Measurements from ENCODE around the gene C4orf50.

Gene C4orf50

DNA sequence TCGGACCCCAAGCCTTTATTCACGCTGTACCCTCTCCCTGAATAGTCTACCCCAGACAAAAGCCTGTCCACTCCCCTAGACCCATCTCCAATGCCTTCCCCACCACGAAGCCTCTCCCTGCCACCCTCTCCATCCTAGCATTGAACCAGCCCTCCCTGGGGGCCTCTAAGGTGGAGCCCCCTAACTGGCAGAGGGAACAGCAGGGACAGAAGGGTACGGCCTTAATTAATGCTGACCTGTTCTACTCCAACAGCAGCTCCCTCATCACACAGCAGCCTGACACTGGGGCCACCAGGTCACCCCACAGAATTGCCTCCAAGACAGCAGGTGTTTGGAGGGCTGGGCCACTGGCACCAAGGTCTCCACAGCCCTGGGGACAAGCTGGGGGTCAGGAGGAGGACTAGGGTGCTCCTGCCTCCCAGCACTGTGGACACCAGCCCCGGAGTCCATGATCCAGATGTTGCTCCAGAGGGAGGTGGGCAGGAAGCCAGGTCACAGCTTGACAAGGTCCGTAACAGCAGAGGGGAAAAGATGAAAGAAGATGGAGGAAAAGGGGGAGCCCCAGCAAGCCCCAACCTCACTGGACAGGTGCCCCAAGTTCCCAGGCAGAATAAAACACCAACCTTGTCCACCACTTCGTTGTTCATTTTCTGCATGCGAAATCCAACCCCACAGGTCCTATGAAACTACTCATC is 129.1 kb downstream of the C4orf50 start:
- DNase-seq (ENCODE audit: low spot score) = no peak

DNA sequence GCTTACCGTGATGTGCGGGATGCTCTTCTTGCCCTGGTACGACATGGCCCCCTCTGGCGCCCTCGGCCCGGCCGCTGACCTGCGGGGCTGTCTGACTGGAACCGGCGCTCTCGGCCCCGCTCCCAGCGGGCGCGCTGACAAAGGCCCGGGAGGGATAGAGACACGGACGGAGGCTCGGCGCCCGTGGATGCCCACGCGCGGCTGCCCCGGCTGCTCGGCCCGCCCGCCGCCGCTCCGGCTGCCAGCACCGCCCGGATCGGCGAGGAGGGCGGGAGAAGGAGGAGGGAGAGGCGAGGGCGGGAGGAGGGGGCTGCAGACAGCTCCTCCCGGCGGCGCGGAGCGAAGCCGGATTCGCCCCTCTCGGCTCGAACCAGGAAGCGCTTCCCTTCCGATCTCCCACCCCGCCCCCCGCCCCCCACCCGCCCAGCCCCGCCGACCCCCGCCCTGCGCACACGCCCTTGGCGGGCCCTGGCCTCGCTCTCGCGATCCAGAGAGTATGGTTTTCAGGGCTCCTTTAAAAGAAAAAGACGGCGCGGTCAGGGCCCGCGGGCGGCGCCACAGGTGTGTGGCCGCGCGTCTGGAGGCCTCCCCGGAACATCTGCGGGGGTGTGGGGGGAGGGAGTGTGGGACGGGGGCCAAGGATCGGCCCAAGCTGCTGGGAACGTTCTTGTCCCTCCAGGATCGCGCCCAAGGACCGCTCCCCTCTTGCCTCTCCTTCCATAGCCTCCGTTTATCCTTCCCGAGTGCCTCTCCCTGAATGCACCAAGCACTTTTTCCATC is 129.8 kb downstream of the C4orf50 start:
- DNase-seq (ENCODE audit: low spot score) = no peak

DNA sequence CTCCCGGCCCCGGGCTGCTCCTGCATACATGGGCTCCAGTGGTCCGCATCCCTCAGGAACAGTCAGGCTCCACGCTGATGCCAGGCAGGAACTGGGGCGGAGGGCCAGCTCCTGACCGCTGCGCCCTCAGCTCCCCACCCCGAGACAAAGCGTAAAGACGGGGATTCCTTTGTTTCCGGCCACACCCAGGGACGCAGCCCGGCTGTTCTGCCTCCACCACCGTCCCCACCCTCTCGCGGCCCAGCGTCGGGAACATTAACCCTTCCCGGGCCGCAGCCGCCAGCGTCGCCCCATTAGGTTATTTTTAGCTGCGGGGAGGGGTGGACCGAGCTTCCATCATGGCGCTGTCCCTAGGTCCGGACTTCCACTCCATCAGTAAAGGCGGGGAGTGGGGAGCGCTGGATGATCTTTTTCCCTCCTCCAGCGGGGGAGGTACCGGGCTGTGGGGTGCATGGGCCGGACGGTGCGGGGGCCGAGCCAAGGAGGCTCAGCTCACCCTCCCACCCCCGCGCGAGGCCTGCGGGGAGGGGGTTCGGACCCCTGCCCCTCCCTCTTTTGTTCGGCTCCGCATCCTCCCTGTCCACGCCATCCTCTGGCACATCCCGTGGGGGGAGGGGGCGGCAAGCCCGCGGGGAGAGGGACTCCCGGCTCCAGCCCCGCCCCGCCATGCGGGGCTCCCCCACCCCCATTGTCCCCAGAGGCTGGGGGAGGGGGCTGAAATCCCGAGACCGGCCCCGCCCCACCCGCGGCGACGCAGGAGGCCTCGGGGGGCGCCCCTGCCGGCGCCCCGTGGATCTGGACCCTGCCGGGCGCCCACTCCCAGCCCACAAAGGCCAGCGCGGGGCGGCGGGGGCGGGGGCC is 130.6 kb downstream of the C4orf50 start:
- no peak for DNase-seq (ENCODE audit: low spot score)

DNA sequence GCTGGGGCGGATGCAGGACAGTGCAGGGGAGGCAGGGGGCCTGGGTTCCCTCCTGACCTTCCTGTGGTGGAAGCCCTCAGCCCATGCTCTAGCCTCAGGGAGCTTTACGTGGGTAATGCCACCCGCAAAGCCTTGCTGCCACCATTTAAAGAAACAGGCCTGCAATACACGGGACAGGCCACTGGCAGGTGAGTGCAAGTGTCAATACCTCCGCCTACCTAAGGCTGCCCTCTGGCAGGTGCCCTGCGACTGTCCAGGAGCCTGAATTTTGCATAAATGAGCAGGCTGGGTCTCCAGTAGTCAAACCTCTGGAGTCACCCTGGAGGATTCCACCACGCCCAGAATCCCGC is 131.2 kb downstream of the C4orf50 start:
- DNase-seq (ENCODE audit: low spot score) = no peak

DNA sequence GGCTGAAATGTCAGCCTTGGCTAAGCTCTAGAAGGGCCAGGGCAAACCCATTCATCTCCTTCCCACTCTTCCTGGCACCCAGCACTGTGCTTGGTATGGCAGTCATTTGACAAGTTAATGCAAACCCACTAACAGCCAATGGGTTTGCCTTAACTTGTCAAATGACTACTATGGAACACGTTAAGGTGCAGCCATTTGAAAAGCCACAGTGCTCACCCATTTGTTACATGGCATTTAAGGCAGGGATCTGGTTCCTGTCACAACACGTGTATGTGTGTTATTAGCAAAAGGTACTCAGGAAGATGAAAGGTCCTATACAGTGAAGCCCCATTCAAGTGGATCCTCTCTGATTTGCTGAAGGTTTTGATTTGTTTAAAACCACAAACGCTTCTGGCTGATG is 132.5 kb downstream of the C4orf50 start:
- DNase-seq (ENCODE audit: low spot score) = no peak

DNA sequence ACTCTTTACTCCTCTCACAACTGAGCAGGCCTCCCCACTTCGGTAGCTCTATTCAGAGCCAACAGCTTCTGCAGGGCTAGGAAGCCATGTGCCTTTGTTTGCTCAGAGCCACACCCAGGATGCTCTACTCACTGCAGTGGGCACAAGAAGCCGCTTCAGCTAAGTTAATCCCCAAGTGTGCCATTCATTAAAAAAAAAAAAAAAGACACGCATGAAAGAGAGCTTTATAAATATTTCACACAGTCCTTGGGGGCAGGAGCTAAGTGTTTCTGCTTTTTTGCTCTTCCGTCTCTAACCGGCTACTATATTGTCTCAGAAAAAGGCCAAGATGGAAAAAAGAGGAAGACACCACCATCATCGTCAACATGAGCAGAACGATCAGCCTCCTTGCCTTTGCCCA is 133.4 kb downstream of the C4orf50 start:
- no peak for DNase-seq (ENCODE audit: low spot score)

DNA sequence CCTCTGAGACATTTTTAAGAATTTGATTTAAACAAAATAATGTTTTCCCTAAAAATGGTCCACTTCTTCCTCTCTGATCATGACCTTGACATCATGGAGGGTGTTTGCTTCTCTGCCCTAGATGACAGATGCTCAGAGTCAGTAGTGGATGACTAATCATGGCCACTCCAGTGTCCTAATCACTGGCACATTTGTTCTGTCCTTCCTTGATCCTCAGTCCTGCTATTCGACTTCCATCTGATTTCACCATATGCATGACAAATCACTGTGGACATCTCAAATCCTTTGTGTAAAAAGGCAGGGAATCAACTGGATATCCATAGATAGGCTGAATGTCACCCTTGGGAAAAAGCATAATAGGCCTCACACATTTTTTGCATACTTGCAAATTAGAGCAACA is 134.3 kb downstream of the C4orf50 start:
- DNase-seq (ENCODE audit: low spot score) = no peak

DNA sequence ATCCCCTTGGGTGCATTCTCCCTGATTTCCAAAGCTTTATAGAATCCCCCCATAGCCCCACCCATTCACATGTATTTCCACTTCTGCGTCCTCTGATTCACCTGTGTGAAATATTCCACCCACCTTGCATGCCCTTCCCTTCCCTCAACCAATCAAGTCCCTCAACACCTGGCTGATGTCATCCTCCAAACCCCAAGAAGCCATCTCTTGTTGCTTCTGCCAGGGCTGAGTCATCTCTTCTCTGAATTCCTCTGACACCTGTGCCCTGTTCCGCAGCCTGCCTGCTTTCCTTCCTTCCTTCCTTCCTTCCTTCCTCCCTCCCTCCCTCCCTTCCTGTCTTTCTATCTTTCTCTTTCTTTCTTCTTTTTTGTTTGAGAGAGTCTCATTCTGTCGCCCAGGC is 135.3 kb downstream of the C4orf50 start:
- DNase-seq (ENCODE audit: low spot score) = no peak

DNA sequence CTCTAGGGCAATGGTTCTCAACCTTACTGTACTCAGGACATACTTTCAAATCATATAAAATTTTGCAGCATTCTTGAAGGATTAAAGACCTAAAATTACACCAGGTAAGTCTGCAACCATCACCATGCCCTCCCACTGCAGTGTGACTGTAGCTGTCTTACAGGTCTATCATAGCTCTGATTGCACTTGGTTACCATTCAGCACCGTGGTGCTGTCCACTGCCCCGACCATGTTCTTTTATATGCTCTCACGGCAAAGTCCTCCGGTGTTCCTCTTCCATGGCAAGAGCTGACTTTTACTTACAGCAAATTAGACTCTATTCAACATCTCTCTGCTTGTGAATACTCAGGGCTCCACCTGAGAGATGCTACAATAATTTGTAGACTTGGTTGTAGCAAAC is 136.9 kb downstream of the C4orf50 start:
- no peak for DNase-seq (ENCODE audit: low spot score)

DNA sequence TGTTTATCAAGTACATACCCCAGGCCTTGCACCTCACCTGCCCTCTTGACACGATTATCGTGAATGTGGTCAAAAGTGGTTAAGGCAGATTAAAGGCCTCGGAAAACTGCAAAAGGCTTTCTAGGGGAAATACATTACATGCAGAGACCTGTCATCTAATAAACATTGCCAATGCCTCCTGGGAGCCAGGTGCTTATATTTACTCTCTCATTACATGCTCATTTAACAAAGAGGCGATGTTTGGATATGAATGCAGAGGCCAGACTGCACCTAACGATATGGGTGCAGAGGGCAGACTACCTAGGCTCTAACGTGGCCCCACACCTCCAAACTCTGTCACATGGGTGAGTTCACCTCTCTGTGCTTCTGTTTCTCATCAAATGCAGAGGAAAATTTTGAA is 139.9 kb downstream of the C4orf50 start:
- DNase-seq (ENCODE audit: low spot score) = no peak

DNA sequence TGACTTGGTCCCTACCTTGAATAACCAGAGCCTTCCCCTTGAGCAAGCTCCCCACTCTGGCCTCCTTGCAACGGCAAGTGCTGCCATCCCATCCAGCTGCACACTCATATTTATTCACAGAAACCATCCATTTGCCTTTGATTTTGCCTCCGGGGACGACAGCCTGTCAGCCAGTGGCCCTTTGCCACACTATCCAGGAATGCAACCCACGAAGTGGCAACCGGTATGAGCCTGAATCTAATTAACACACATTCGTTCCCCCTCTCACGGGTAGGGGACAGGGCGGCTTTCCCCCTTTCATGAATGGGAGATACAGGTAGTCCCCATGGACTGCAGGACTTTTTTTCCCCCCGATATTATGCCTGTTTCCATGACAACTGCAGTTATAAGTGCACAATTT is 140.8 kb downstream of the C4orf50 start:
- DNase-seq (ENCODE audit: low spot score) = no peak

DNA sequence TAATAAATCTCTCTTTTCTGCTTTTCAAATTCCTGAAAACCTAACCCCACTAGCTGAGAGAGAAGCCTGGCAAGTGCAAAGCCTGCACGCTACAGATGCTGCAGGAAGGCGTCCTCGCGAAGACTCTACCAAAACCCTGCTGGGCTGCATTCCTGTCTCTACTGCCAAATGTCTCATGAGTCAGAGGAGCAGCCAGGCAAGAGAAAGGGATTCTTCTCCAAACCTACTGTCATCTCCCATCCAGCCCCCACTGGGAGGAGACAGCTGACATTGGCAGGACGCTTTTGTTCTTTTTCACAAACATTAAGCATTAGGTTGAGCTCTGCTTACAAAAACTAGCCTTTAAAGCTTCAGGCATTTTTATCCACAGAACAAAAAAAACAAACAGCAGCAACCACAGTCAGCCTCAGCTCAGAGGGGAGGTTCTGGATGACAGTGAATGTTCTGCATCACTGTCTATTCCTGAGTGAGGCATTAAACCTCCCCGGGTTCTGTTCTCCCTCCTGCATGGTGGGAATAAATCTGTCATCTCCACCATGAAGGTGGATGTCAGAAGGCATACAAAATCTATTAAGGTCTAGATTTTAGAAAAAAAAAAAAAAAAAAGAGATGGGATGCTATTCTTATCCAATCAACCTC is 143.3 kb downstream of the C4orf50 start:
- DNase-seq (ENCODE audit: low spot score) = peak; percentile 47

DNA sequence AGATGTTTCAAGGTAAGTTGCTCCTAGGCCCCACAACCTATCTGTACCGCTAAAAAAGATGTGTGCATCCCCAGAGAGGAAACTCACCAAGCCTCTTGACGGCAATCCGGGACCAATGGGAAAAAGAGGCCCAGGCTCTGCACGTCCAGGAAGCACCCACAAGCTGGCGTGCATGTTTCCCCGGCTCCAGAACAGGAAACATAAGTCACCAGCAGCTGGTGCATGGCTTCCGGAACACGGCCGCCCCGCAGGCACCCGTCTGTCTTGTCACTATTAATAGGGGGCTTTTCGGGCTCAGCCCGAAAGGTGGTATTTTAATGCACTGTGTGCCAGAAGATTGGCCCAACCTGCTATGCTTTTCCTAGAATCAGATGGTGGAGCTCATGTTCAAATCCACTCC is 147.5 kb downstream of the C4orf50 start:
- no peak for DNase-seq (ENCODE audit: low spot score)

DNA sequence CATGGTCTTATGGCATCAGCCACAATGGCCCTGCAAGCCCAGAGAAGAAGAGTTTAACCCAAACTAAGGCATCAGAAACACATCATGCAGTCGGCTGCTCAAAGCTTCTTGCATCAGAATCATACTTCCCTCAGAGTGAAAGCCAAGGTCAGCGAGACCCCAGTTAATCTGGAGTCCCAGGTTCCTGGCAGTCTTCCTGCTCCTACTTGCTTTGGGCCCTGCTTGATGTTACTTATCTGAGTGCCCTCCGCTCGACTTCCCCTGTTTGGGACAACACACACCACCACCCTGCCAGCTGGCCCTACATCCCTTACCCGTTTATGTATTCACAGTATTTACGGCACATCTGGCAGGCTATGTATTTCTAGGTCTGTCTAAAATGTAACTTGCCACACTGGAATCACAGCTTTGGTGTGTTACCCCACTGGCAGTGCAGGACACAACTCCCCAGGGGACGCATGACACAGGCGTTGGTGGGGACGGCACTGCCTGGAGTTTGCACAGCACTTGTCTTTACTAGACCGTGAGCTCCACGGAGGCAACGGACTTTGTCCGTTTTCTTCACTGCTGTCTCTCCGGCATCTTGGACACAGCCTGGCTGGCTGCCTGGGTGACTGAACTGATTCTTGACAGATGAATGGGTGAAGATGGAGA is 148.1 kb downstream of the C4orf50 start:
- DNase-seq (ENCODE audit: low spot score) = no peak

DNA sequence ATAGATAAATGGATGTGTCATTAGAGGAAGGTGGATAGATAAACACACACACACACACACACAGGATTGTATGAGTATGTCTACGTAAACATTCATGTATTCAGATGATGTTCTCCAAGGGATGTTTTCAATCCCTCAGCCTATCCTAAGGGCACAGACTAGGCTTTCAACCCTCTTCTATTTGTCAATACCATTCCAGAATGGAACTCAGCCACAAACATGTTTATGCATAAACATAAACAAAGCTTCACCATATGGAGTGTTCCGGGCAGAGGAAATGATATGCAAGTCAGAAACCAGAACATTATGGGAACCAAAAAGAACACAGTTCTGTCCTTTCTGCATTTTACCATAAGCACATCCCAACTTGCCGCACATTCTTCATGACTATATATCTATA is 150.4 kb downstream of the C4orf50 start:
- DNase-seq (ENCODE audit: low spot score) = no peak

DNA sequence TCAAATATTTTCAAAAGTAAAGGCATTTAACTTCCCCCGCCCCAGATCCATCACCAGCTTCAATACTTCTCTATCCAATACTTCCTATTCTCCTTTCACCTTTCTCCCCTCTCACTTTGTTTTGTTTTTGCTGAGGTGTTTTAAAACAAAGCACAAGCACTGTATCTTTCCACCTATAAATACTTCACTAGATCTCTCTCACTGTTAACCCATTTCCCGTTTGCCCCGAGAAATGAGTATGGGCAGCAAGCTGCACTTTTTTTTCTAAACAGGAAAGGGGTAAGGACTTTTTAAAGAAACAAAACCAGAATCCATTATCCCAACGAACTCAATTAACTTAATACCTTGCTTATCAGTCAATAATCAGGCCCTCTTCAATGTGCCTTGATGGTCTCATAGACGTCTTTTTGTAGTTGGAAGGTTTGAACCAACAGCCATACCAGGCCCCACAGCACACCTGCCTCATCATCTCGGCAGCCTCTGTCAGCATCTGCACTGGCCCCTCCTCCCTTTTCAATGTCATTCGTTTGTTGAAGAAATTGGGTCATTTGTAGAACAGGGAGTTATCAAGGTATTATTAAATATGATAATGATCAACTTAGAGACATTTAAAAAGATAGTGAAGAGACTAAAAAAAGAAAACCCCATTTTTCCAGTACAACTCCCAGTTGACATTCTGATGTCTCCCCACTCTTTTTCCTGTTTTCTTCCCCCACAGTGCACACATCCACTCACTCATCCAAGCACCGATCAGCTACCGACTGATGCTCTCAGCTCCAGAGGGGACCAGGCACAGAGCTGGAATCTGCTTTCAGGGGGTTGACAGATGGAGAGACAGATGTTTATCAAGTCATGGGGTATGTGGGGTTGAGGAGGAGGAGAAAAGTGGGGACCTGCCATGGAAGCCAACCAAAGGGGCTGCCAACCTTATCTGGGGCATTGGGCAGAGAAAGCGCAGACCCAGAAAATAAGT is 151.1 kb downstream of the C4orf50 start:
- DNase-seq (ENCODE audit: low spot score) = no peak

DNA sequence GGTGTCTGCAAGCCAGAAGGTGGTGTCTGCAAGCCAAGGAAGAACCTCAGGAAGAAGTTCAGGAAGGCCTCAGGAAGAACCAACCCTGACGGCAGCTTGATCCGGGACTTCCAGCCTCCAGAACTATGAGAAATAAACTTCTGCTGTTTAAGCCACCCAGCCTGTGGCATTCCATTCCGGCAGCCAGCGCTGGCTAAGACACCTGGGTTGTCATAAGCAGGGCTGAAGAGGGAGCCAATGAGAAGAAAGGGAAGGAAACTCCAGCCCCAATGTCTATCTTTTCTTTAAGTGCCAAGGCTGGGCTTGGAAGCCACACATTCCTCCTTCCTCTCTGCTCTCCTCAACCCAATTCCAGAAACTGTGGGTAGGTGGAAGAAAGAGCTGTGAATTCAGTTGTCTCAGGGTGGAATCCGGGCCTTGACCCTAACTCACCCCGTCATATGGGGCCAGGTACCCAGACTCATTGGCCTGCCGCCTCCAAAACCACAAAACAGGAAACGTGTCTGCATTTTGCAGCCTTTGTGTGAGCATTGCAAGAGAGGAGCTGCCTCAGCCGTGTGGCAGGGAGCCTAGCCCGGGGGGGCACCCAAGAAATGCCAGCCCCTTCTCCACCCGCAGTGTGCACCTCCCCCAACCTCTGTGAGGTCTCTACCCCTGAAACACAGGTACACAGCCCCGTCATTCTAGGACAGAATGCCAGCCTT is 152.2 kb downstream of the C4orf50 start:
- no peak for DNase-seq (ENCODE audit: low spot score)

DNA sequence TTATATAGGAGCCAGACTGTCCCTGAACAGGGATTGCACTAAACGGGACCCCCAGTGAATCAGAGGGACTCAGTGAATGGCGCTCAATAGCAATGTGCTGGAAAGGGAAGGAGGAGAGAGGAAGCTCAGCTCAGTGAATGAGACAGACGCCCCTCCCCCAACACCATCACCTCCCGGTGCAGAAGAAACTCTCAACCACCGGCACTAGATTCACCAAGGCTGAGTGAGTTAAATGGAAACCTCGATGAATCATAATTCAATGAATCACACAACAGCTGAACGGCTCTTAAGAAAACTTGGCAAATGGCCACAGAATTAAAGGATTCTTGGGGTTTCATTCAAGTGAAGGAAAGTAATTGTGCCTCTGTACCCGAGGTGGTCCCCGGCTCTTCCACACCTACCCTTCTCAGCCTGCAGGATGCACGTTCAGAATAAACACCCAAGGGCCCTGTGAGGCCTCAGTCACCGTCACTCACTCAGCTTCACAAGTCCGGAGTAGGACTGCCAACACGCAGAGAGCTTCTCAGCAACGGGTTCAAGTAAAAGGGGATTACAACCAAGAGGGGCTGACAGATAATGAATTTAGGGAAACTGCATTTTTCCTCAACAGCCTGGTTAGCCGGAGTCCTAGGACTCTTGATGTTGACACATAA is 154.6 kb downstream of the C4orf50 start:
- no peak for DNase-seq (ENCODE audit: low spot score)

DNA sequence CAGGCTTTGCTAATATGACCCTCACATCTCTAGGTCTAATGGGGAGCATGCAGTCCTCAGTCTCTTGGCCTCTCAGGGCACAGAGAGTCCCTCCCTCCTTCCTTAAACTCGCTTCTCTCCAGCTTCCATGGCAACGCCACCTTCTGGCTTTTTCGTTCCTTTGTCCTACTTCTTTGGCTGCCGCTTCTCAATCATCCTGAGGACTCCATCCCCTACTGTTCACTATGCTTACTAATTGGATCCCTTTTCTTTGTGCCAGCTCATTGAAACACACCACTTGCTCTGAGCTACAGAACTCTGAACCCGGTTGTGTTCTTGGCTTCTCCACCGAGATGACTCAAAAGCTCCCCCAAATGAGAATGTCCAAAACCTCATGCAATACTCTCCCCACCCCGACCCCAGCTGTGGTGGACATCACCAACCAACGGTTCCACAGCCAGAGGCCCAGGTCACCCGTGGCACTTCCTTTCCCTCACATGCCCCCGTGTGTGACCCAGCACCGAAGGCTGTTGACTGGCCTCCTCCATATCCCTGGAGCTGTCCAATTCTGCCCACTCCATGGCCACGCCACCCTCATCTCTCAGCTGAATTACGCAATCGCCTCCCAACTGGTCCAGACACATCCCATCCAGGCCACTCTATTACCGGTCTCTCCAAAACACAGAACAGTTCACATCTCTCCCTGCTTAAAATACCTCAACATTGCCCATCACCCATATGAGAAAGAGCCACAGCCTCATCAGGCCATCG is 160.0 kb downstream of the C4orf50 start:
- DNase-seq (ENCODE audit: low spot score) = no peak

Data from pons (tissue), 1 donor.